AG04450 (cell line): Measurements from ENCODE around the gene RPL28. TPM values are rescaled to one million over a fixed set of nuclear protein-coding genes. Genes with fewer than 3 reads are reported as not detected.
"Not testable (repeated sequence)": the region's sequence is repeated elsewhere in the genome, so short reads cannot be mapped to it uniquely, and the experiment has no call there.

Experiments used
- CTCF ChIA-PET: fragments of 300-600, 350-600 bp; formaldehyde crosslinking; extraction: SDS; loops from one replicate; lab custom pipeline; 2022; ENCODE audit warnings: antibody characterized with exemption, inconsistent platforms; lab: Charles Lee
- POLR2A ChIA-PET: fragments of 350-600 bp; formaldehyde crosslinking; extraction: SDS; loops from one replicate; lab custom pipeline; 2021; ENCODE audit warnings: antibody characterized with exemption, inconsistent platforms; lab: Yijun Ruan, JAX
- DNase-seq: peaks from one replicate; pipeline ENCODE4 v3.0.0-alpha.2; 2011; ENCODE audit warnings: low read depth, low spot score
- H3K27ac ChIP-seq: one replicate; pipeline ENCODE4 v1.5.1; 2012; ENCODE audit warnings: low read depth, low read length, control low read depth
- H3K27me3 ChIP-seq: one replicate; pipeline ENCODE4 v1.6.0; 2012; ENCODE audit warnings: low read length; ENCODE audit not compliant: control insufficient read depth, insufficient read depth
- H3K4me3 ChIP-seq: 2 replicates; pipeline ENCODE4 v1.5.1; 2011; ENCODE audit warnings: mild to moderate bottlenecking, low read depth, low read length, control low read depth
- H3K9me3 ChIP-seq: 2 replicates; pipeline ENCODE4 v1.5.1; 2012; ENCODE audit warnings: low read length; ENCODE audit not compliant: control insufficient read depth, insufficient read depth
- polyA plus RNA-seq: library from polyadenylated mRNA; depleted of rRNA; stranded (reverse); fragments of >200 nt; gene quantifications from 2 replicates; pipeline ENCODE4 v1.2.3, GENCODE V29; 2011
- TF ChIP-seq, protein P1 (sequence below): IDR thresholded peaks from 2 replicates; pipeline ENCODE4 v1.5.1; 2011; ENCODE audit warnings: low read depth, low read length, control low read depth, inconsistent platforms

Gene RPL28
- polyA plus RNA-seq, 1 experiment: 325 TPM

- CTCF ChIA-PET: interaction anchor here (1.0 to 3.6 kb wide), 14 partner anchors 10 to 330 kb away, joined by 3 to 62 read pairs (median 8); partner anchors contain the start of gene PPP6R1
- H3K4me3 ChIP-seq: no peak overlapping the region
- no peak overlapping the region for H3K27ac ChIP-seq
- H3K27me3 ChIP-seq: peaks cover 7% of the 10 kb centered on the region
- TF ChIP-seq, protein P1, sequence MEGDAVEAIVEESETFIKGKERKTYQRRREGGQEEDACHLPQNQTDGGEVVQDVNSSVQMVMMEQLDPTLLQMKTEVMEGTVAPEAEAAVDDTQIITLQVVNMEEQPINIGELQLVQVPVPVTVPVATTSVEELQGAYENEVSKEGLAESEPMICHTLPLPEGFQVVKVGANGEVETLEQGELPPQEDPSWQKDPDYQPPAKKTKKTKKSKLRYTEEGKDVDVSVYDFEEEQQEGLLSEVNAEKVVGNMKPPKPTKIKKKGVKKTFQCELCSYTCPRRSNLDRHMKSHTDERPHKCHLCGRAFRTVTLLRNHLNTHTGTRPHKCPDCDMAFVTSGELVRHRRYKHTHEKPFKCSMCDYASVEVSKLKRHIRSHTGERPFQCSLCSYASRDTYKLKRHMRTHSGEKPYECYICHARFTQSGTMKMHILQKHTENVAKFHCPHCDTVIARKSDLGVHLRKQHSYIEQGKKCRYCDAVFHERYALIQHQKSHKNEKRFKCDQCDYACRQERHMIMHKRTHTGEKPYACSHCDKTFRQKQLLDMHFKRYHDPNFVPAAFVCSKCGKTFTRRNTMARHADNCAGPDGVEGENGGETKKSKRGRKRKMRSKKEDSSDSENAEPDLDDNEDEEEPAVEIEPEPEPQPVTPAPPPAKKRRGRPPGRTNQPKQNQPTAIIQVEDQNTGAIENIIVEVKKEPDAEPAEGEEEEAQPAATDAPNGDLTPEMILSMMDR: no peak
- POLR2A ChIA-PET: interaction anchor here (0.6 to 2.3 kb wide), 3 partner anchors 12 to 160 kb away, joined by 3 to 11 read pairs (median 3); partner anchors contain the start of genes PPP6R1 and UBE2S
- H3K9me3 ChIP-seq: peaks cover 6% of the 10 kb centered on the region; the same call in 1 of the 2 replicates
- DNase-seq: no peak
Observed at GRCh38 chr19:55419103-55419502, 33.4 kb downstream of the RPL28 start.

DNA sequence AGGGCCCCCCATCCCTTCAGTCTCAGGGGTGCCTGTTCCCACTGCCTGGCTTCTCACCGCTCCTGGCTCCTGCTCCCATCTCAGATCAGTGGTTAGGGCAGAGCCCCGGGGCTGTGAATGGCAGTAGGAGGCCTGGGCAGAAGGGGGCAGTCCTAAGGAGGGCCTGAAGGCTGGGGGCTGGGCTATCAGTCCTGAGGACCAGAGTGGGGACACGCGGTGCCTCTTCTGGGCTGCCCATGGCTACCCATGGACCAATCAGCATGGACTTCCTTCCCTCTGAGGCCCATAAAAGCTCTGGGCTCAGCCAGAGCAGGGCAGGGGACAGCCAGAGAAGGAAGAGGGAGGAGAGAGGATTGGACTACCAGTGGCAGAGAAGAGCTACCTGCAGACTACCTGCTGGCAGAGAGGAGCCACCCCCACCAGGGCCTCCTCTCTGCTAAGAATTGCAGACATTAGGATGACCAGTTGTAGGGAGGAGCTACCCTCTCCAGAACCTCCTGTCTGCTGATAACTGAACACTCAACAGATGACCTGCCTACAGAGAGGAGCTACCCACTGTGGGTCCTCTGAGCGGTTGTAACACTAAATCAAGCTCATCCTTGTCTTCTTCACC, 34.0 kb downstream of the RPL28 start:
- peaks cover 12% of the 10 kb centered on the region for H3K27me3 ChIP-seq
- peaks cover 6% of the 10 kb centered on the region; the same call in 1 of the 2 replicates for H3K9me3 ChIP-seq
- TF ChIP-seq, protein P1: no peak
- CTCF ChIA-PET: interaction anchor here (1.1 to 3.6 kb wide), 6 partner anchors 17 to 331 kb away, joined by 4 to 62 read pairs (median 14); no protein-coding TSS in a partner anchor
- POLR2A ChIA-PET: interaction anchor here (1.2 to 2.3 kb wide), 2 partner anchors 12 to 13 kb away, joined by 4 to 11 read pairs; partner anchors contain the start of gene UBE2S
- H3K4me3 ChIP-seq: no peak overlapping the region
- H3K27ac ChIP-seq: no peak overlapping the region
- DNase-seq: no peak

GRCh38 chr19:55421281-55421680, 35.5 kb downstream of the RPL28 start:
- not testable (repeated sequence) for H3K4me3 ChIP-seq, H3K9me3 ChIP-seq, H3K27ac ChIP-seq, DNase-seq
- CTCF ChIA-PET: interaction anchor here (1.0 kb wide), 1 partner anchor 281 kb away, joined by 3 read pairs; no protein-coding TSS in a partner anchor
- POLR2A ChIA-PET: interaction anchor here (1.2 kb wide), 1 partner anchor 14 kb away, joined by 4 read pairs; no protein-coding TSS in a partner anchor
- peaks cover 17% of the 10 kb centered on the region for H3K27me3 ChIP-seq

- POLR2A ChIA-PET: no interaction called here
Observed at GRCh38 chr19:55423225-55424005, 37.7 kb downstream of the RPL28 start.

DNA sequence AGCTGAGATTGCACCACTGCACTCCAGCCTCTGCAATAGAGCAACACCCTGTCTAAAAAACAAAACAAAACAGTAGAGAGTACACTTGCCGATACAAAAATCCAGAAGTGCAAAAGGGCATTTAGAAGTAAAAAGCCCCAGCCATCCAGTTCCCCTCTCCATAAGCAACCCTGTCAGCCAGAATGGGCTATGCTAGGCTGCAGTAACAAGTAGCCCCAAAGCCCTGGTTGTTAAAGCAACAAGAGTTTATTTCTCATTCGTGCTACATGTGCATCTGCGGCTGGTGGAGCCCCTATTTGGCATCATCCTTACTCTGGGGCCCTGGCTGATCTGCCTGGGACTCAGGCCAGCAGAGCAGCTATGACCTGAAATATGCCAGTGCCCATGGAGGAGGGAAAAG, 38.8 kb downstream of the RPL28 start:
- DNase-seq: no peak
- CTCF ChIA-PET: interaction anchor here (0.6 kb wide), 1 partner anchor 943 kb away, joined by 5 read pairs; no protein-coding TSS in a partner anchor
- POLR2A ChIA-PET: no interaction called here

More at GRCh38 chr19:55423225-55424005, 37.7 kb downstream of the RPL28 start:
- H3K4me3 ChIP-seq: no peak overlapping the region
- H3K27me3 ChIP-seq: peaks cover 18% of the 10 kb centered on the region
- TF ChIP-seq, protein P1: no peak
- peaks cover 6% of the 10 kb centered on the region; the same call in 1 of the 2 replicates for H3K9me3 ChIP-seq
- CTCF ChIA-PET: no interaction called here
- H3K27ac ChIP-seq: no peak overlapping the region
- DNase-seq: no peak

More for the DNA sequence above, 38.8 kb downstream of the RPL28 start:
- no peak overlapping the region for H3K4me3 ChIP-seq
- TF ChIP-seq, protein P1: no peak
- no peak overlapping the region for H3K27ac ChIP-seq
- H3K27me3 ChIP-seq: peaks cover 16% of the 10 kb centered on the region
- H3K9me3 ChIP-seq: peaks cover 4% of the 10 kb centered on the region; the same call in 1 of the 2 replicates
